Bronchial epithelial cell (primary cell): ENCODE data around the gene CYCS. TPM values are rescaled to one million over a fixed set of nuclear protein-coding genes. Genes with fewer than 3 reads are reported as not detected.
"Not testable (repeated sequence)": the region's sequence is repeated elsewhere in the genome, so short reads cannot be mapped to it uniquely, and the experiment has no call there.

Source experiments
- DNase-seq: peaks from one replicate; pipeline ENCODE4 v3.0.0-alpha.2; 2010; ENCODE audit warnings: low read depth
- FAIRE-seq: peaks from 2 replicates; lab custom pipeline; 2011; peaks lifted over from hg19 to GRCh38; lab: Jason Lieb, UNC
- H3K27me3 ChIP-seq: 2 replicates; pipeline ENCODE4 v1.5.1; 2011; ENCODE audit warnings: low read length; ENCODE audit not compliant: control insufficient read depth, insufficient read depth
- H3K36me3 ChIP-seq: 2 replicates; pipeline ENCODE4 v1.5.1; 2011; ENCODE audit warnings: low read length; ENCODE audit not compliant: control insufficient read depth, insufficient read depth
- H3K4me3 ChIP-seq: 2 replicates; pipeline ENCODE4 v1.5.1; 2011; ENCODE audit warnings: mild to moderate bottlenecking, low read depth, low read length, control low read depth
- CTCF ChIP-seq: IDR thresholded peaks from 2 replicates; pipeline ENCODE4 v1.5.1; 2011; ENCODE audit warnings: mild to moderate bottlenecking, moderate library complexity, low read length, control low read depth, inconsistent platforms; ENCODE audit not compliant: insufficient read depth, severe bottlenecking
- total RNA-seq: library from RNA; depleted of rRNA; stranded (reverse); fragments of >200 nt; gene quantifications from 2 replicates; pipeline ENCODE4 v1.2.1, GENCODE V29; 2014

The CYCS gene
- total RNA-seq, 1 donor from 2014 or later: 45.3 TPM

DNA sequence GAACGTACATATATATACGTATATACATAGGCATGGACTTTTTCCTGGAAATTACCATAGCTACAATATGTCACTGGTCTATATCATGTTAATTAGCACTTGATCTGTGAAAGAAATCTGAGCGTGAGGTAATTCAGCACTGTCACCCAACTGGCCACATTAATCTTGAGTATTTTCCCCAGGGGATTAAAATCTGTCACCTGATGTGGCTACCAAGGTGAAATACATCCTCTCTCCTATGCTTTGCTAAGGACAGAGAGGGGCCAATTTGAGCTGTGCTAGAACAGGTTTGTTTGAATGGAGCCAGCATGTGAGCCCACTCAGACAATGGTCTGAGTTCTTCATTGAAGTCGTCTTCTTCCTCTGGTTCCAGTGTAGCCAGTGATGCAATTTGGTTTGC lies 33.3 kb downstream of the CYCS start:
- no peaks in the 10 kb centered on the region for H3K27me3 ChIP-seq
- TF ChIP-seq CTCF: no peak
- no peak for DNase-seq
- H3K4me3 ChIP-seq: no peak overlapping the region
- no peaks in the 10 kb centered on the region for H3K36me3 ChIP-seq
- no peak for FAIRE-seq

DNA sequence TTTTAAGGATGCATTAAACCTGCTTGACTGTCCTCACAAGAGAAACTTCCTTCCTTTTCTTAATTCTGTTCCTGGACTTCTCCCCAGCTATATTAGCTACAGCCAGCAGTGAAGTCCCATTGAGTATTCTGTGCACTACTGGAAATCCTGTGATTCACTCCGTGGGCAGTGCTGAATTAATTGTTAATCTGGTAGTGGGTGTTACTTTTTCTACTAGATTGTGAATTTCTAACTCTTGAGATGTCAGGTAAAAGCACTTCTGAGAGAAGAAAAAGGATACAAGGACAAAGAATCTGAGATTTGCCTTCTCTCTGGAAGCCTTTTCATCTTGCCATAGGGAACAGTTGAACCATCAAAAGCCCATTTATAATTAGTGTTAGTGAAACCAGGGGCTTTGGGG lies 33.9 kb downstream of the CYCS start:
- no peak overlapping the region for H3K4me3 ChIP-seq
- no peaks in the 10 kb centered on the region for H3K27me3 ChIP-seq
- DNase-seq: no peak
- no peak for FAIRE-seq
- no peak for TF ChIP-seq CTCF
- no peaks in the 10 kb centered on the region for H3K36me3 ChIP-seq

GRCh38 chr7:25090374-25090773 lies 34.7 kb downstream of the CYCS start:
- FAIRE-seq: no peak
- no peaks in the 10 kb centered on the region for H3K36me3 ChIP-seq
- DNase-seq: no peak
- TF ChIP-seq CTCF: no peak
- no peak overlapping the region for H3K4me3 ChIP-seq
- no peaks in the 10 kb centered on the region for H3K27me3 ChIP-seq

- no peak for TF ChIP-seq CTCF
- Histone ChIP-seq H3K4me3 (no peak overlapping the region), H3K36me3 (no peaks in the 10 kb centered on the region), H3K27me3 (no peaks in the 10 kb centered on the region)
- DNase-seq (peak; percentile 42), FAIRE-seq (no peak)
Observed at GRCh38 chr7:25087855-25088254, 37.2 kb downstream of the CYCS start.

DNA sequence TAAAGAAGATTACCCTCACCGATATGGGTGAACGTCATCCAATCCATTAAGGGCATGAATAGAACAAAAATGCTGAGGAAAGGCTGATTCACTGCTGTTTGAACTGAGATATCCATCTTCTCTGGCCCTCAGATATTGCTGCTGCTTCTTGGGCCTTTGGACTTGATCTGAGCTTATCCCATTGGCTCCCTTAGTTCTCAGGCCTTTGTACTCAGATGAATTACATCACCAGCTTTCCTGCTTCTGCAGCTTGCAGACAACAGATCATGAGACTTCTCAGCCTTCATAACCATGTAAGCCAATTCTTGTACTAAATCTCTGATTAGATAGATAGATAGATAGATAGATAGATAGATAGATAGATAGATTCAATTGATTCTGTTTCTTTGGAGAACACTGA lies 40.2 kb downstream of the CYCS start:
- no peaks in the 10 kb centered on the region for H3K27me3 ChIP-seq
- no peak for TF ChIP-seq CTCF
- no peaks in the 10 kb centered on the region for H3K36me3 ChIP-seq
- no peak overlapping the region for H3K4me3 ChIP-seq
- FAIRE-seq (no peak), DNase-seq (no peak)

DNA sequence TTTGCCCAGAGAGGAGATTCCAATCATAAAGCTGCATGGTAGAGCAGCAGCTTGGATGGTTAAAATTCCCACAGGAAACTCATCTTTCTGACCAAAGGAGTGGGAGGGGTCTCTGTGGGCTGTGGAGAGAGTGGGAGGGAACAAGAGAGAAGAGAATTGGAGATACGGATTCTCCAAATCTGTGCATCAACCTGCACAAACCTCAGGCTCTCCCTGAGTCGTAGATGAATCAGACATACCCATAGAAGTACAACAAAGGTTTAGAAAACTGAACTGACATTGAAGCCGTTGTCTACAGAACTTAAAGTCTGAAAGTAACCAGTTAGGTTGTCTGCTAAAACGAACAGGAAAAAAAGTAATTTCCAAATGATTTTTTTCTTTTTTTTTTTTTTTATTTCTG lies 41.9 kb downstream of the CYCS start:
- FAIRE-seq: no peak
- no peak for TF ChIP-seq CTCF
- no peak overlapping the region for H3K4me3 ChIP-seq
- H3K36me3 ChIP-seq: no peaks in the 10 kb centered on the region
- no peaks in the 10 kb centered on the region for H3K27me3 ChIP-seq
- DNase-seq: peak; percentile 50

DNA sequence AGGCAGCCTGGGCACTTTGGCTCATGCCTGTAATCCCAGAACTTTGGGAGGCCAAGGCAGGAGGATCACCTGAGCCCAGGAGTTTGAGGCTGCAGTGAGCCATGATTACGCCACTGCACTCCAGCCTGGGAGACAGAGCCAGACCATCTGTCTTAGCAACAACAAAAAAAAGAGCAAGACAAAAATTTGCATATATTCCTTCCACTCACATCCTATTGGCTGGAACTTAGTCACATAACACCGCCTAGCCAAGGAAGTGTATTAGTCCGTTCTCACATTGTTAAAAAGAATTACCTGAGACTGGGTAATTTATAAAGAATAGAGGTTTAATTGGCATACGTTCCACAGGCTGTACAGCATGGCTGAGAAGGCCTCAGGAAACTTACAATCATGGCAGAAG lies 43.0 kb downstream of the CYCS start:
- not testable (repeated sequence) for DNase-seq, FAIRE-seq, H3K27me3 ChIP-seq, H3K4me3 ChIP-seq, H3K36me3 ChIP-seq
